ENCODE measurements around the gene DSTYK.
"Not testable (repeated sequence)": the region's sequence is repeated elsewhere in the genome, so short reads cannot be mapped to it uniquely, and the experiment has no call there.

Gene DSTYK

GRCh38 chr1:205237526-205238484 is 26.3 kb upstream of the DSTYK start:
- H3K27me3 ChIP-seq (ENCODE audit: insufficient read depth, low read length) = no peaks in the 10 kb centered on the region
- no peaks in the 10 kb centered on the region for H3K9me3 ChIP-seq (ENCODE audit: insufficient read depth, low read depth, low read length)
- no peak overlapping the region for H3K9ac ChIP-seq (ENCODE audit: low read depth, low read length)
- H3K27ac ChIP-seq (ENCODE audit: low read length) = no peak overlapping the region
- no peak overlapping the region for H3K4me3 ChIP-seq (ENCODE audit: low read length)
- H3K4me1 ChIP-seq (ENCODE audit: insufficient read depth, low read length) = no peaks in the 10 kb centered on the region
- H3K36me3 ChIP-seq (ENCODE audit: insufficient read depth, low read depth, low read length) = no peaks in the 10 kb centered on the region; the same call in 1 of the 2 replicates

GRCh38 chr1:205236951-205237475 is 25.5 kb upstream of the DSTYK start:
- no peak overlapping the region for H3K27ac ChIP-seq (ENCODE audit: low read length)
- H3K4me1 ChIP-seq (ENCODE audit: insufficient read depth, low read length) = no peaks in the 10 kb centered on the region
- H3K27me3 ChIP-seq (ENCODE audit: insufficient read depth, low read length) = no peaks in the 10 kb centered on the region
- no peaks in the 10 kb centered on the region for H3K36me3 ChIP-seq (ENCODE audit: insufficient read depth, low read depth, low read length)
- H3K4me3 ChIP-seq (ENCODE audit: low read length) = no peak overlapping the region
- H3K9ac ChIP-seq (ENCODE audit: low read depth, low read length) = no peak overlapping the region
- H3K9me3 ChIP-seq (ENCODE audit: insufficient read depth, low read depth, low read length) = no peaks in the 10 kb centered on the region

GRCh38 chr1:205236526-205236925 is 25.0 kb upstream of the DSTYK start:
- no peaks in the 10 kb centered on the region for H3K27me3 ChIP-seq (ENCODE audit: insufficient read depth, low read length)
- no peak overlapping the region for H3K9ac ChIP-seq (ENCODE audit: low read depth, low read length)
- no peaks in the 10 kb centered on the region for H3K4me1 ChIP-seq (ENCODE audit: insufficient read depth, low read length)
- H3K4me3 ChIP-seq (ENCODE audit: low read length) = no peak overlapping the region
- no peak overlapping the region for H3K27ac ChIP-seq (ENCODE audit: low read length)
- no peaks in the 10 kb centered on the region for H3K36me3 ChIP-seq (ENCODE audit: insufficient read depth, low read depth, low read length)
- no peaks in the 10 kb centered on the region for H3K9me3 ChIP-seq (ENCODE audit: insufficient read depth, low read depth, low read length)

- H3K27ac ChIP-seq (ENCODE audit: low read length) = no peak overlapping the region
These were observed 24.4 kb upstream of the DSTYK start for GRCh38 chr1:205235951-205236350.

GRCh38 chr1:205233986-205234385 is 22.5 kb upstream of the DSTYK start:
- H3K4me3 ChIP-seq (ENCODE audit: low read length); H3K36me3 ChIP-seq (ENCODE audit: insufficient read depth, low read depth, low read length); H3K4me1 ChIP-seq (ENCODE audit: insufficient read depth, low read length); H3K9me3 ChIP-seq (ENCODE audit: insufficient read depth, low read depth, low read length); H3K27ac ChIP-seq (ENCODE audit: low read length); H3K9ac ChIP-seq (ENCODE audit: low read depth, low read length); H3K27me3 ChIP-seq (ENCODE audit: insufficient read depth, low read length): not testable (repeated sequence)

More at GRCh38 chr1:205235951-205236350, 24.4 kb upstream of the DSTYK start:
- no peaks in the 10 kb centered on the region for H3K36me3 ChIP-seq (ENCODE audit: insufficient read depth, low read depth, low read length)
- no peak overlapping the region for H3K9ac ChIP-seq (ENCODE audit: low read depth, low read length)
- no peaks in the 10 kb centered on the region for H3K4me1 ChIP-seq (ENCODE audit: insufficient read depth, low read length)
- H3K27me3 ChIP-seq (ENCODE audit: insufficient read depth, low read length) = no peaks in the 10 kb centered on the region
- no peak overlapping the region for H3K4me3 ChIP-seq (ENCODE audit: low read length)
- H3K9me3 ChIP-seq (ENCODE audit: insufficient read depth, low read depth, low read length) = no peaks in the 10 kb centered on the region

GRCh38 chr1:205232945-205233397 is 21.5 kb upstream of the DSTYK start:
- Histone ChIP-seq H3K9ac (ENCODE audit: low read depth, low read length) (no peak overlapping the region), H3K4me1 (ENCODE audit: insufficient read depth, low read length) (peaks cover 6% of the 10 kb centered on the region; the same call in 1 of the 2 replicates), H3K36me3 (ENCODE audit: insufficient read depth, low read depth, low read length) (no peaks in the 10 kb centered on the region), H3K27ac (ENCODE audit: low read length) (no peak overlapping the region), H3K27me3 (ENCODE audit: insufficient read depth, low read length) (peaks cover 13% of the 10 kb centered on the region), H3K9me3 (ENCODE audit: insufficient read depth, low read depth, low read length) (no peaks in the 10 kb centered on the region), H3K4me3 (ENCODE audit: low read length) (no peak overlapping the region)

- Histone ChIP-seq H3K4me3 (ENCODE audit: low read length) (no peak overlapping the region), H3K9ac (ENCODE audit: low read depth, low read length) (no peak overlapping the region), H3K27ac (ENCODE audit: low read length) (no peak overlapping the region), H3K9me3 (ENCODE audit: insufficient read depth, low read depth, low read length) (no peaks in the 10 kb centered on the region), H3K4me1 (ENCODE audit: insufficient read depth, low read length) (peaks cover 6% of the 10 kb centered on the region; the same call in 1 of the 2 replicates), H3K36me3 (ENCODE audit: insufficient read depth, low read depth, low read length) (no peaks in the 10 kb centered on the region), H3K27me3 (ENCODE audit: insufficient read depth, low read length) (peaks cover 13% of the 10 kb centered on the region)
These were observed 20.8 kb upstream of the DSTYK start for GRCh38 chr1:205232127-205232820.

- H3K4me3 ChIP-seq (ENCODE audit: low read length) = no peak overlapping the region
- H3K27ac ChIP-seq (ENCODE audit: low read length) = no peak overlapping the region
- no peaks in the 10 kb centered on the region for H3K36me3 ChIP-seq (ENCODE audit: insufficient read depth, low read depth, low read length)
- H3K4me1 ChIP-seq (ENCODE audit: insufficient read depth, low read length) = peaks cover 14% of the 10 kb centered on the region; the same call in 1 of the 2 replicates
- no peak overlapping the region for H3K9ac ChIP-seq (ENCODE audit: low read depth, low read length)
- peaks cover 13% of the 10 kb centered on the region for H3K27me3 ChIP-seq (ENCODE audit: insufficient read depth, low read length)
- H3K9me3 ChIP-seq (ENCODE audit: insufficient read depth, low read depth, low read length) = no peaks in the 10 kb centered on the region
These were observed 19.5 kb upstream of the DSTYK start for GRCh38 chr1:205230982-205231381.

GRCh38 chr1:205229916-205230700 is 18.6 kb upstream of the DSTYK start:
- no peaks in the 10 kb centered on the region for H3K36me3 ChIP-seq (ENCODE audit: insufficient read depth, low read depth, low read length)
- H3K9ac ChIP-seq (ENCODE audit: low read depth, low read length) = no peak overlapping the region
- H3K4me3 ChIP-seq (ENCODE audit: low read length) = peak overlapping the region; percentile 10; the same call in 1 of the 2 replicates
- peaks cover 13% of the 10 kb centered on the region for H3K27me3 ChIP-seq (ENCODE audit: insufficient read depth, low read length)
- H3K9me3 ChIP-seq (ENCODE audit: insufficient read depth, low read depth, low read length) = no peaks in the 10 kb centered on the region
- peaks cover 14% of the 10 kb centered on the region; the same call in 1 of the 2 replicates for H3K4me1 ChIP-seq (ENCODE audit: insufficient read depth, low read length)
- no peak overlapping the region for H3K27ac ChIP-seq (ENCODE audit: low read length)

- Histone ChIP-seq H3K4me3 (ENCODE audit: low read length) (peak overlapping the region; percentile 78; the same call in 1 of the 2 replicates), H3K9me3 (ENCODE audit: insufficient read depth, low read depth, low read length) (no peaks in the 10 kb centered on the region), H3K27ac (ENCODE audit: low read length) (no peak overlapping the region), H3K27me3 (ENCODE audit: insufficient read depth, low read length) (peaks cover 13% of the 10 kb centered on the region), H3K4me1 (ENCODE audit: insufficient read depth, low read length) (peaks cover 14% of the 10 kb centered on the region; the same call in 1 of the 2 replicates), H3K36me3 (ENCODE audit: insufficient read depth, low read depth, low read length) (no peaks in the 10 kb centered on the region), H3K9ac (ENCODE audit: low read depth, low read length) (no peak overlapping the region)
These were observed 17.9 kb upstream of the DSTYK start for GRCh38 chr1:205229399-205229871.

- Histone ChIP-seq H3K27me3 (ENCODE audit: insufficient read depth, low read length) (peaks cover 13% of the 10 kb centered on the region), H3K27ac (ENCODE audit: low read length) (no peak overlapping the region), H3K9me3 (ENCODE audit: insufficient read depth, low read depth, low read length) (no peaks in the 10 kb centered on the region), H3K9ac (ENCODE audit: low read depth, low read length) (no peak overlapping the region; the same call in 1 of the 2 replicates), H3K4me1 (ENCODE audit: insufficient read depth, low read length) (peaks cover 14% of the 10 kb centered on the region; the same call in 1 of the 2 replicates), H3K36me3 (ENCODE audit: insufficient read depth, low read depth, low read length) (no peaks in the 10 kb centered on the region), H3K4me3 (ENCODE audit: low read length) (peak overlapping the region; percentile 78)
These were observed 16.6 kb upstream of the DSTYK start for GRCh38 chr1:205228093-205228521.

Measured in iPS-20b (cell line).